Activated B cell treated with CpG ODN at 0.5 μM for 24 hours (primary cell): ENCODE results near the gene B4GALT4. TPM values are rescaled to one million over a fixed set of nuclear protein-coding genes. Genes with fewer than 3 reads are reported as not detected.
"Not testable (repeated sequence)": the region's sequence is repeated elsewhere in the genome, so short reads cannot be mapped to it uniquely, and the experiment has no call there.

Experiments
- ATAC-seq: fragments of 200-7000 bp; cut with Tn5 transposase; one replicate; pipeline ENCODE4 v1.10.0; 2021; ENCODE audit warnings: low read depth, mild to moderate bottlenecking, moderate library complexity
- CTCF ChIA-PET: fragments of 350-600 bp; sonication (Branson Sonifier 250); formaldehyde crosslinking; loops from one replicate; lab custom pipeline; 2021; ENCODE audit warnings: antibody characterized with exemption; lab: Charles Lee
- POLR2A ChIA-PET: fragments of 350-600 bp; sonication (Branson Sonifier 250); formaldehyde crosslinking; loops from one replicate; lab custom pipeline; 2021; ENCODE audit warnings: antibody characterized with exemption; lab: Charles Lee
- DNase-seq: peaks from one replicate; pipeline ENCODE4 v3.0.0; 2022
- H3K27ac Mint-ChIP-seq: one replicate; pipeline ENCODE4 v1.8.0; 2020; ENCODE audit warnings: mixed read lengths
- H3K27me3 Mint-ChIP-seq: one replicate; pipeline ENCODE4 v1.8.0; 2021; ENCODE audit warnings: mixed read lengths
- H3K36me3 Mint-ChIP-seq: one replicate; pipeline ENCODE4 v1.8.0; 2021; ENCODE audit warnings: low read depth, mixed read lengths
- H3K4me1 Mint-ChIP-seq: one replicate; pipeline ENCODE4 v1.8.0; 2021; ENCODE audit warnings: mixed read lengths
- H3K4me3 Mint-ChIP-seq: one replicate; pipeline ENCODE4 v1.8.0; 2020; ENCODE audit warnings: mild to moderate bottlenecking, mixed read lengths
- H3K9me3 Mint-ChIP-seq: one replicate; pipeline ENCODE4 v1.8.0; 2020; ENCODE audit warnings: mixed read lengths
- intact Hi-C: fragments of 100-400 bp; cut with micrococcal nuclease; formaldehyde crosslinking; loops from one replicate; pipeline ENCODE4 v1.15.1; 2024
- total RNA-seq: library from RNA; stranded (reverse); gene quantifications from 2 replicates; pipeline ENCODE4 v1.2.3, GENCODE V29; 2022
- TF ChIP-seq, protein P1 (sequence below): fragments of 200-600 bp; IDR thresholded peaks from one replicate; pipeline ENCODE4 v1.8.0; 2022; ENCODE audit warnings: antibody characterized with exemption, mild to moderate bottlenecking

Gene B4GALT4
- total RNA-seq, 1 donor from 2014 or later = 18.0 TPM

- DNase-seq = no peak
- intact Hi-C loops = loop anchor here (5.0 kb wide), 1 partner anchor 43 kb away; no protein-coding TSS in a partner anchor
Measured at GRCh38 chr3:119279101-119279554, 38.5 kb upstream of the B4GALT4 start.

DNA sequence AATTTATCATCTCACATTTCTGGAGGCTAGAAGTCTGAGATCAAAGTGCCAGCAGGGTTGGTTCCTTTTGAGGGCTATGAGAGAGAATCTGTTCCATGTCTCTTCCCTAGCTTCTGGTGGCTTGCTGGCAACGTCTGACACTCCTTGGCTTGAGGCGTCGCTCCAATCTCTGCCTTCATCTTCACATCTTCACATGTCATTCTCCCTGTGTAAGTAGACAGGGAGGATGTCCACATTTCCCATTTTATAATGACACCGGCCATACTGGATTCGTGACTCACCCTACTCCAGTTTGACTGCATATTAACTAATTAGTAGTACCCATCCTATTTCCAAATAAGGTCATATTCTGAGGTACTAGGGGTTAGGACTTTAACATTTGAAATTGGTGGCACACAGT lies 36.0 kb upstream of the B4GALT4 start:
- CTCF ChIA-PET = interaction anchor here (1.2 to 4.6 kb wide), 3 partner anchors 36 to 404 kb away, joined by 5 to 50 read pairs (median 17); partner anchors contain the start of gene B4GALT4
- H3K9me3 Mint-ChIP-seq = no peaks in the 10 kb centered on the region
- H3K4me1 Mint-ChIP-seq = peaks cover 3% of the 10 kb centered on the region
- peaks cover 1% of the 10 kb centered on the region for H3K36me3 Mint-ChIP-seq
- intact Hi-C loops = loop anchor here (5.0 kb wide), 1 partner anchor 46 kb away; no protein-coding TSS in a partner anchor
- ATAC-seq = no peak
- H3K27me3 Mint-ChIP-seq = no peaks in the 10 kb centered on the region
- H3K4me3 Mint-ChIP-seq = no peak overlapping the region
- POLR2A ChIA-PET = interaction anchor here (0.6 kb wide), 1 partner anchor 338 kb away, joined by 8 read pairs; no protein-coding TSS in a partner anchor
- TF ChIP-seq, protein P1, sequence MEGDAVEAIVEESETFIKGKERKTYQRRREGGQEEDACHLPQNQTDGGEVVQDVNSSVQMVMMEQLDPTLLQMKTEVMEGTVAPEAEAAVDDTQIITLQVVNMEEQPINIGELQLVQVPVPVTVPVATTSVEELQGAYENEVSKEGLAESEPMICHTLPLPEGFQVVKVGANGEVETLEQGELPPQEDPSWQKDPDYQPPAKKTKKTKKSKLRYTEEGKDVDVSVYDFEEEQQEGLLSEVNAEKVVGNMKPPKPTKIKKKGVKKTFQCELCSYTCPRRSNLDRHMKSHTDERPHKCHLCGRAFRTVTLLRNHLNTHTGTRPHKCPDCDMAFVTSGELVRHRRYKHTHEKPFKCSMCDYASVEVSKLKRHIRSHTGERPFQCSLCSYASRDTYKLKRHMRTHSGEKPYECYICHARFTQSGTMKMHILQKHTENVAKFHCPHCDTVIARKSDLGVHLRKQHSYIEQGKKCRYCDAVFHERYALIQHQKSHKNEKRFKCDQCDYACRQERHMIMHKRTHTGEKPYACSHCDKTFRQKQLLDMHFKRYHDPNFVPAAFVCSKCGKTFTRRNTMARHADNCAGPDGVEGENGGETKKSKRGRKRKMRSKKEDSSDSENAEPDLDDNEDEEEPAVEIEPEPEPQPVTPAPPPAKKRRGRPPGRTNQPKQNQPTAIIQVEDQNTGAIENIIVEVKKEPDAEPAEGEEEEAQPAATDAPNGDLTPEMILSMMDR = no peak
- no peak overlapping the region for H3K27ac Mint-ChIP-seq
- no peak for DNase-seq

More at GRCh38 chr3:119279101-119279554, 38.5 kb upstream of the B4GALT4 start:
- peaks cover 6% of the 10 kb centered on the region for H3K36me3 Mint-ChIP-seq
- no peak for ATAC-seq
- H3K9me3 Mint-ChIP-seq = peaks cover 16% of the 10 kb centered on the region
- ChIA-PET POLR2A (no interaction called here), CTCF (no interaction called here)
- H3K4me3 Mint-ChIP-seq = no peak overlapping the region
- H3K4me1 Mint-ChIP-seq = peaks cover 3% of the 10 kb centered on the region
- H3K27ac Mint-ChIP-seq = no peak overlapping the region
- TF ChIP-seq, protein P1 = no peak
- H3K27me3 Mint-ChIP-seq = no peaks in the 10 kb centered on the region

GRCh38 chr3:119270212-119270611 lies 29.5 kb upstream of the B4GALT4 start:
- not testable (repeated sequence) for H3K27ac Mint-ChIP-seq

DNA sequence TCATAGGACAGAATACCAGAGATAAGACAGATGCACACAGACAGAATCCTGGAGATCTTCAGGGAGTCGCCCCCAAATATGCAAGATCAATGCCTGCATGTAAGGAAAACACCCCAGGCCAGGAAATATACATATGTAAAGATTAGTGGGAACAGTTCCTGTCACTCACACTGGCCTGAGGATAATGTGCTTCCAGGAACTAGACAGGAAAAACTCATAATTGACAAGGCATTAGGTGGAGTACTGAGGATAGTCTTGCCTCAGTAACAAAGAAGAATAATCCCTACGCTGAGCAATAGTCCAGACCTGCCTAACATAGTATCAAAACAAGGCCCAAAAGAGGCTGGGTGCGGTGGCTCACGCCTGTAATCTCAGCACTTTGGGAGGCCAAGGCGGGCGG lies 20.4 kb upstream of the B4GALT4 start:
- DNase-seq = no peak
- no peak overlapping the region for H3K4me3 Mint-ChIP-seq
- H3K27ac Mint-ChIP-seq = no peak overlapping the region
- ChIA-PET POLR2A (interaction anchor here (1.1 kb wide), 1 partner anchor 202 kb away, joined by 3 read pairs; no protein-coding TSS in a partner anchor), CTCF (no interaction called here)
- TF ChIP-seq, protein P1 = no peak
- no peaks in the 10 kb centered on the region for H3K9me3 Mint-ChIP-seq
- H3K4me1 Mint-ChIP-seq = peaks cover 22% of the 10 kb centered on the region
- no peak for ATAC-seq
- H3K36me3 Mint-ChIP-seq = no peaks in the 10 kb centered on the region
- intact Hi-C loops = no loop called here
- no peaks in the 10 kb centered on the region for H3K27me3 Mint-ChIP-seq

More at GRCh38 chr3:119270212-119270611, 29.5 kb upstream of the B4GALT4 start:
- H3K36me3 Mint-ChIP-seq, POLR2A ChIA-PET, H3K4me3 Mint-ChIP-seq, H3K9me3 Mint-ChIP-seq, H3K27me3 Mint-ChIP-seq, ATAC-seq, DNase-seq, H3K4me1 Mint-ChIP-seq, intact Hi-C loops: not testable (repeated sequence)
- CTCF ChIA-PET = interaction anchor here (0.6 to 1.2 kb wide), 2 partner anchors 83 to 131 kb away, joined by 3 to 4 read pairs; no protein-coding TSS in a partner anchor

- Mint-ChIP-seq H3K9me3 (no peaks in the 10 kb centered on the region), H3K27ac (no peak overlapping the region), H3K36me3 (no peaks in the 10 kb centered on the region), H3K4me1 (peaks cover 22% of the 10 kb centered on the region), H3K27me3 (no peaks in the 10 kb centered on the region), H3K4me3 (no peak overlapping the region)
- ATAC-seq = no peak
- TF ChIP-seq, protein P1 = no peak
- intact Hi-C loops = no loop called here
- POLR2A ChIA-PET = interaction anchor here (1.1 kb wide), 1 partner anchor 203 kb away, joined by 3 read pairs; no protein-coding TSS in a partner anchor
- CTCF ChIA-PET = interaction anchor here (2.5 kb wide), 1 partner anchor 18 kb away, joined by 17 read pairs; the partner anchor contains the start of gene B4GALT4
- no peak for DNase-seq
Measured at GRCh38 chr3:119259821-119260220, 19.1 kb upstream of the B4GALT4 start.
